CD14-positive monocyte (primary cell): ENCODE results near the gene PFDN2. TPM values are rescaled to one million over a fixed set of nuclear protein-coding genes. Genes with fewer than 3 reads are reported as not detected.

Experiments used
- DNase-seq, 3 donors: peaks; one replicate each; pipeline ENCODE4 v3.0.0-alpha.2; 2011 to 2022
- H2AFZ ChIP-seq: 2 replicates; pipeline ENCODE4 v1.6.0; 2012; ENCODE audit warnings: mild to moderate bottlenecking, low read depth, low read length, inconsistent platforms; ENCODE audit not compliant: insufficient read depth, poor library complexity, severe bottlenecking
- H3K27ac ChIP-seq, 2 donors: 1 replicate in 1 of 2; 2 replicates in 1 of 2; pipeline ENCODE4 v1.5.1; 2012 to 2013; ENCODE audit warnings: low read length in 2 of 2, control low read depth in 1 of 2, inconsistent platforms in 1 of 2, low read depth in 1 of 2, mild to moderate bottlenecking in 1 of 2
- H3K27me3 ChIP-seq, 2 donors: one replicate each; pipeline versions ENCODE4 v1.6.0 to v1.6.1; 2011 to 2013; ENCODE audit warnings: low read length in 2 of 2; ENCODE audit not compliant: control insufficient read depth in 2 of 2, insufficient read depth in 2 of 2
- H3K36me3 ChIP-seq, 2 donors: replicated peaks in 1 of 2; 1 replicate in 1 of 2; 2 replicates in 1 of 2; pipeline versions ENCODE4 v1.5.1 to v1.6.1; 2012 to 2013; ENCODE audit warnings: low read length in 2 of 2, control low read depth in 1 of 2, inconsistent platforms in 1 of 2, mild to moderate bottlenecking in 1 of 2; ENCODE audit not compliant: insufficient read depth in 2 of 2, control insufficient read depth in 1 of 2
- H3K4me1 ChIP-seq, 2 donors: 1 replicate in 1 of 2; 2 replicates in 1 of 2; pipeline versions ENCODE4 v1.5.1 to v1.6.1; 2012 to 2013; ENCODE audit warnings: low read length in 2 of 2, control low read depth in 1 of 2, inconsistent platforms in 1 of 2, mild to moderate bottlenecking in 1 of 2, moderate library complexity in 1 of 2; ENCODE audit not compliant: insufficient read depth in 2 of 2, control insufficient read depth in 1 of 2
- H3K4me2 ChIP-seq: replicated peaks from 2 replicates; pipeline ENCODE3; 2012; ENCODE audit warnings: low read length, moderate library complexity, mild to moderate bottlenecking; ENCODE audit not compliant: poor library complexity, severe bottlenecking; ENCODE audit errors: extremely low read depth
- H3K4me3 ChIP-seq, 3 experiments: fragments of 200-600 bp in 1 of 3; sonication (generic) in 1 of 3; replicated peaks in 1 of 3; 1 replicate in 2 of 3; 2 replicates in 1 of 3; pipeline ENCODE4 v1.5.1; 2011 to 2013; ENCODE audit warnings: low read length in 3 of 3, mild to moderate bottlenecking in 3 of 3, control low read depth in 2 of 3, low read depth in 2 of 3, inconsistent platforms in 1 of 3, moderate library complexity in 1 of 3
- H3K79me2 ChIP-seq: 2 replicates; pipeline ENCODE4 v1.6.0; 2012; ENCODE audit warnings: mild to moderate bottlenecking, control low read depth, inconsistent platforms, low read length, moderate library complexity; ENCODE audit not compliant: insufficient read depth
- H3K9ac ChIP-seq: 2 replicates; pipeline ENCODE4 v1.6.0; 2017; ENCODE audit warnings: low read length, mild to moderate bottlenecking; ENCODE audit not compliant: insufficient read depth, poor library complexity, severe bottlenecking
- H3K9me3 ChIP-seq, 2 donors: replicated peaks in 1 of 2; 1 replicate in 1 of 2; 2 replicates in 1 of 2; pipeline versions ENCODE4 v1.5.1 to v1.6.1; 2012 to 2013; ENCODE audit warnings: low read length in 2 of 2, control low read depth in 1 of 2; ENCODE audit not compliant: control insufficient read depth in 1 of 2, insufficient read depth in 1 of 2
- H4K20me1 ChIP-seq: 2 replicates; pipeline ENCODE4 v1.6.0; 2012; ENCODE audit warnings: mild to moderate bottlenecking, low read length, control low read depth, moderate library complexity; ENCODE audit not compliant: insufficient read depth
- H3K27ac Mint-ChIP-seq, 7 donors: one replicate each; pipeline ENCODE4 v1.8.0; 2020; ENCODE audit warnings: mild to moderate bottlenecking in 7 of 7, mixed read lengths in 7 of 7, moderate library complexity in 6 of 7, inconsistent platforms in 2 of 7
- H3K27me3 Mint-ChIP-seq, 3 donors: one replicate each; pipeline ENCODE4 v1.8.0; 2021 to 2022; ENCODE audit warnings: low read depth in 3 of 3, mild to moderate bottlenecking in 3 of 3, mixed read lengths in 3 of 3, moderate library complexity in 3 of 3, inconsistent platforms in 1 of 3
- H3K36me3 Mint-ChIP-seq, 2 donors: one replicate each; pipeline ENCODE4 v1.8.0; 2020; ENCODE audit warnings: mixed read lengths in 2 of 2, inconsistent platforms in 1 of 2, mild to moderate bottlenecking in 1 of 2
- H3K4me1 Mint-ChIP-seq: one replicate; pipeline ENCODE4 v1.8.0; 2020; ENCODE audit warnings: mild to moderate bottlenecking, mixed read lengths
- H3K4me3 Mint-ChIP-seq, 2 donors: one replicate each; pipeline ENCODE4 v1.8.0; 2020; ENCODE audit warnings: mild to moderate bottlenecking in 2 of 2, mixed read lengths in 2 of 2, moderate library complexity in 1 of 2
- H3K9me3 Mint-ChIP-seq, 7 donors: one replicate each; pipeline ENCODE4 v1.8.0; 2020 to 2022; ENCODE audit warnings: mixed read lengths in 7 of 7, mild to moderate bottlenecking in 6 of 7, moderate library complexity in 6 of 7, inconsistent platforms in 2 of 7
- CTCF ChIP-seq: fragments of 200-600 bp; IDR thresholded peaks from one replicate; pipeline ENCODE4 v1.8.0; 2022; ENCODE audit warnings: antibody characterized with exemption, mild to moderate bottlenecking
- WGBS: methylation state at CpG from one replicate; pipeline ENCODE4 v1.1.5; 2013; ENCODE audit warnings: missing lambda C conversion rate; ENCODE audit not compliant: insufficient coverage; 5-methylcytosine and 5-hydroxymethylcytosine counted together
- intact Hi-C, 2 donors: fragments of 100-400 bp; cut with micrococcal nuclease; formaldehyde crosslinking; loops; one replicate each; pipeline versions ENCODE4 v1.15.0 to v1.15.1; 2023
- polyA plus RNA-seq, 3 donors: library from polyadenylated mRNA; depleted of rRNA in 1 of 3; unstranded in 2 of 3; stranded (reverse) in 1 of 3; fragments of 300-500 nt in 2 of 3; fragments of >200 nt in 1 of 3; fragmentation: Illumina TruSeq in 2 of 3; gene quantifications; 1 replicate in 2 of 3; 2 replicates in 1 of 3; pipeline ENCODE4 v1.2.3, GENCODE V29; 2012 to 2021

The PFDN2 gene
- polyA plus RNA-seq, 3 donors = 59.1 to 80.7 (median 65.6) TPM

- no peak overlapping the region for H3K4me2 ChIP-seq
- H3K4me3 ChIP-seq = no peak overlapping the region
- no peaks in the 10 kb centered on the region for H3K9me3 ChIP-seq
- no peak overlapping the region for H2AFZ ChIP-seq
- no peak overlapping the region for H3K4me3 Mint-ChIP-seq
- intact Hi-C loops = loop anchor here in 1 of 2 donors (10.0 kb wide), 1 partner anchor 59 kb away; no protein-coding TSS in a partner anchor
- no peaks in the 10 kb centered on the region for H3K27me3 ChIP-seq
- DNase-seq = no peak
- peaks cover 26% of the 10 kb centered on the region for H3K4me1 Mint-ChIP-seq
- no peaks in the 10 kb centered on the region for H3K9me3 Mint-ChIP-seq
- WGBS = 98% methylated on average over 4 of the region's 4 CpGs
- H3K27ac Mint-ChIP-seq = peak overlapping the region in 3 of 7 donors; percentile 41 to 54 (median 52)
- peaks cover 92% of the 10 kb centered on the region for H3K79me2 ChIP-seq
- H3K4me1 ChIP-seq = peaks cover 8 to 24% of the 10 kb centered on the region in 2 donors
- peak overlapping the region in 1 of 2 donors; percentile 24 for H3K27ac ChIP-seq
- H3K9ac ChIP-seq = no peak overlapping the region
- no peak for TF ChIP-seq CTCF
- H3K36me3 ChIP-seq = peaks cover 81 to 94% of the 10 kb centered on the region in 2 donors
- peaks cover 80 to 97% of the 10 kb centered on the region in 2 donors for H3K36me3 Mint-ChIP-seq
- peaks cover 96% of the 10 kb centered on the region for H4K20me1 ChIP-seq
- no peaks in the 10 kb centered on the region for H3K27me3 Mint-ChIP-seq
Observed at GRCh38 chr1:161054232-161054631, 63.6 kb downstream of the PFDN2 start.

GRCh38 chr1:161052899-161053298, 64.9 kb downstream of the PFDN2 start:
- intact Hi-C loops = loop anchor here in 1 of 2 donors (10.0 kb wide), 1 partner anchor 58 kb away; no protein-coding TSS in a partner anchor
- Histone ChIP-seq H3K79me2 (peaks cover 83% of the 10 kb centered on the region), H3K27me3 (no peaks in the 10 kb centered on the region), H2AFZ (no peak overlapping the region), H3K4me2 (no peak overlapping the region), H3K4me3 (no peak overlapping the region), H4K20me1 (peaks cover 87% of the 10 kb centered on the region), H3K9me3 (no peaks in the 10 kb centered on the region), H3K9ac (no peak overlapping the region), H3K27ac (peak overlapping the region in 1 of 2 donors; percentile 53), H3K4me1 (peaks cover 21 to 37% of the 10 kb centered on the region in 2 donors), H3K36me3 (peaks cover 90 to 97% of the 10 kb centered on the region in 2 donors)
- peaks cover 88 to 98% of the 10 kb centered on the region in 2 donors for H3K36me3 Mint-ChIP-seq
- TF ChIP-seq CTCF = no peak
- no peak overlapping the region for H3K4me3 Mint-ChIP-seq
- peaks cover 38% of the 10 kb centered on the region for H3K4me1 Mint-ChIP-seq
- WGBS = 100% methylated on average over 2 of the region's 3 CpGs
- H3K27me3 Mint-ChIP-seq = no peaks in the 10 kb centered on the region
- peak overlapping the region in 5 of 7 donors; percentile 40 to 77 (median 60) for H3K27ac Mint-ChIP-seq
- no peaks in the 10 kb centered on the region for H3K9me3 Mint-ChIP-seq
- no peak for DNase-seq
